HUES6 (cell line): Measurements from ENCODE around the gene EIF5.
A peak's percentile ranks its signal among the peaks of the same experiment; 100 is the strongest.

Source experiments
- H3K27ac ChIP-seq: 2 replicates; pipeline ENCODE4 v1.7.0; 2013; ENCODE audit warnings: low read depth, mild to moderate bottlenecking, low read length, inconsistent platforms
- H3K27me3 ChIP-seq: 2 replicates; pipeline ENCODE4 v1.6.1; 2013; ENCODE audit warnings: low read length; ENCODE audit not compliant: control insufficient read depth, insufficient read depth
- H3K36me3 ChIP-seq: 2 replicates; pipeline ENCODE4 v1.6.1; 2013; ENCODE audit warnings: low read length; ENCODE audit not compliant: control insufficient read depth, insufficient read depth
- H3K4me1 ChIP-seq: 2 replicates; pipeline ENCODE4 v1.6.1; 2013; ENCODE audit warnings: low read length; ENCODE audit not compliant: control insufficient read depth, insufficient read depth
- H3K4me3 ChIP-seq: 2 replicates; pipeline ENCODE4 v1.5.1; 2013; ENCODE audit warnings: low read depth, low read length
- H3K9ac ChIP-seq: one replicate; pipeline ENCODE4 v1.6.1; 2013; ENCODE audit warnings: mild to moderate bottlenecking, low read length
- H3K9me3 ChIP-seq: 2 replicates; pipeline ENCODE4 v1.6.1; 2013; ENCODE audit warnings: low read depth, low read length; ENCODE audit not compliant: control insufficient read depth, insufficient read depth

EIF5 gene

GRCh38 chr14:103319422-103319821 is 14.6 kb upstream of the EIF5 start:
- Histone ChIP-seq H3K4me1 (peaks cover 22% of the 10 kb centered on the region), H3K9ac (no peak overlapping the region), H3K4me3 (no peak overlapping the region), H3K27me3 (no peaks in the 10 kb centered on the region), H3K9me3 (no peaks in the 10 kb centered on the region), H3K36me3 (no peaks in the 10 kb centered on the region), H3K27ac (no peak overlapping the region)

GRCh38 chr14:103326078-103326477 is 8.0 kb upstream of the EIF5 start:
- H3K9ac ChIP-seq = no peak overlapping the region
- no peaks in the 10 kb centered on the region; the same call in 1 of the 2 replicates for H3K27me3 ChIP-seq
- peaks cover 5% of the 10 kb centered on the region for H3K4me1 ChIP-seq

GRCh38 chr14:103328941-103329340 is 5.1 kb upstream of the EIF5 start:
- Histone ChIP-seq H3K9me3 (0 out of 2 replicates have a peak, but pooled peaks cover 3% of the 10 kb centered on the region), H3K27ac (no peak overlapping the region)

More at GRCh38 chr14:103326078-103326477, 8.0 kb upstream of the EIF5 start:
- Histone ChIP-seq H3K27ac (no peak overlapping the region), H3K9me3 (0 out of 2 replicates have a peak, but pooled peaks cover 3% of the 10 kb centered on the region), H3K4me3 (no peak overlapping the region), H3K36me3 (no peaks in the 10 kb centered on the region)

GRCh38 chr14:103329401-103330347 is 4.4 kb upstream of the EIF5 start:
- no peak overlapping the region for H3K9ac ChIP-seq
- no peaks in the 10 kb centered on the region; the same call in 1 of the 2 replicates for H3K27me3 ChIP-seq
- H3K36me3 ChIP-seq = 0 out of 2 replicates have a peak, but pooled peaks cover 2% of the 10 kb centered on the region
- no peak overlapping the region for H3K4me3 ChIP-seq
- H3K27ac ChIP-seq = no peak overlapping the region
- H3K9me3 ChIP-seq = 0 out of 2 replicates have a peak, but pooled peaks cover 3% of the 10 kb centered on the region
- peaks cover 12% of the 10 kb centered on the region for H3K4me1 ChIP-seq

More at GRCh38 chr14:103328941-103329340, 5.1 kb upstream of the EIF5 start:
- H3K4me3 ChIP-seq = no peak overlapping the region
- no peaks in the 10 kb centered on the region; the same call in 1 of the 2 replicates for H3K27me3 ChIP-seq
- H3K9ac ChIP-seq = no peak overlapping the region
- H3K36me3 ChIP-seq = no peaks in the 10 kb centered on the region
- H3K4me1 ChIP-seq = peaks cover 12% of the 10 kb centered on the region

- no peak overlapping the region for H3K27ac ChIP-seq
- H3K9me3 ChIP-seq = 0 out of 2 replicates have a peak, but pooled peaks cover 3% of the 10 kb centered on the region
- peaks cover 10% of the 10 kb centered on the region for H3K36me3 ChIP-seq
- no peaks in the 10 kb centered on the region; the same call in 1 of the 2 replicates for H3K27me3 ChIP-seq
- no peak overlapping the region for H3K4me3 ChIP-seq
- H3K9ac ChIP-seq = no peak overlapping the region
- peaks cover 14% of the 10 kb centered on the region for H3K4me1 ChIP-seq
These were observed 3.5 kb upstream of the EIF5 start for GRCh38 chr14:103330536-103330935.

- H3K4me1 ChIP-seq = peaks cover 15% of the 10 kb centered on the region
- H3K4me3 ChIP-seq = peak overlapping the region; percentile 99
These were observed 1.7 kb upstream of the EIF5 start for GRCh38 chr14:103332143-103332919.

GRCh38 chr14:103334644-103335622 is 896 bp downstream of the EIF5 start:
- peaks cover 54% of the 10 kb centered on the region for H3K36me3 ChIP-seq

More at GRCh38 chr14:103332143-103332919, 1.7 kb upstream of the EIF5 start:
- Histone ChIP-seq H3K27ac (no peak overlapping the region), H3K9ac (peak overlapping the region; percentile 31), H3K27me3 (no peaks in the 10 kb centered on the region), H3K9me3 (no peaks in the 10 kb centered on the region), H3K36me3 (peaks cover 28% of the 10 kb centered on the region)

GRCh38 chr14:103336191-103336590 is 2.2 kb downstream of the EIF5 start:
- Histone ChIP-seq H3K4me1 (peaks cover 11% of the 10 kb centered on the region), H3K36me3 (peaks cover 66% of the 10 kb centered on the region), H3K27ac (no peak overlapping the region), H3K9me3 (no peaks in the 10 kb centered on the region), H3K9ac (no peak overlapping the region), H3K4me3 (peak overlapping the region; percentile 99), H3K27me3 (no peaks in the 10 kb centered on the region)

More at GRCh38 chr14:103334644-103335622, 896 bp downstream of the EIF5 start:
- Histone ChIP-seq H3K4me3 (peak overlapping the region; percentile 99), H3K27me3 (no peaks in the 10 kb centered on the region), H3K27ac (peak overlapping the region; percentile 100), H3K9ac (peak overlapping the region; percentile 100), H3K9me3 (no peaks in the 10 kb centered on the region), H3K4me1 (peaks cover 13% of the 10 kb centered on the region)

GRCh38 chr14:103337794-103338193 is 3.8 kb downstream of the EIF5 start:
- Histone ChIP-seq H3K36me3 (peaks cover 82% of the 10 kb centered on the region), H3K27ac (no peak overlapping the region)

GRCh38 chr14:103339561-103339960 is 5.5 kb downstream of the EIF5 start:
- H3K4me3 ChIP-seq = no peak overlapping the region
- no peak overlapping the region for H3K27ac ChIP-seq
- H3K9ac ChIP-seq = no peak overlapping the region
- H3K9me3 ChIP-seq = no peaks in the 10 kb centered on the region
- H3K4me1 ChIP-seq = peaks cover 3% of the 10 kb centered on the region; the same call in 1 of the 2 replicates
- H3K27me3 ChIP-seq = no peaks in the 10 kb centered on the region
- peaks cover 98% of the 10 kb centered on the region for H3K36me3 ChIP-seq

More at GRCh38 chr14:103337794-103338193, 3.8 kb downstream of the EIF5 start:
- no peak overlapping the region for H3K4me3 ChIP-seq
- no peaks in the 10 kb centered on the region for H3K9me3 ChIP-seq
- no peak overlapping the region for H3K9ac ChIP-seq
- H3K27me3 ChIP-seq = no peaks in the 10 kb centered on the region
- peaks cover 3% of the 10 kb centered on the region; the same call in 1 of the 2 replicates for H3K4me1 ChIP-seq
